HEK293 (cell line): ENCODE results near the gene KLK3.

Experiments used
- CTCF ChIA-PET: fragments of 350-600 bp; formaldehyde crosslinking; extraction: SDS; loops from one replicate; lab custom pipeline; 2021; ENCODE audit warnings: antibody characterized with exemption; lab: Yijun Ruan, JAX
- POLR2A ChIA-PET: fragments of 300-600 bp; formaldehyde crosslinking; extraction: SDS; loops from one replicate; lab custom pipeline; 2020; ENCODE audit warnings: antibody characterized with exemption, inconsistent platforms; lab: Yijun Ruan, JAX
- H3K27ac ChIP-seq: fragments of 200-500 bp; sonication (Bioruptor generic); 2 replicates; pipeline ENCODE4 v1.5.1; 2014; ENCODE audit warnings: low read depth, low read length, control low read depth, inconsistent platforms; ENCODE audit errors: extremely low read depth
- H3K36me3 ChIP-seq, 2 experiments: fragments of 200-500 bp in 1 of 2; sonication (Bioruptor generic) in 1 of 2; 1 replicate in 1 of 2; 2 replicates in 1 of 2; pipeline ENCODE4 v1.5.1; 2014 to 2017; ENCODE audit warnings: inconsistent platforms in 2 of 2, low read length in 2 of 2; ENCODE audit not compliant: control insufficient read depth in 2 of 2, insufficient read depth in 1 of 2
- H3K4me1 ChIP-seq: fragments of 200-500 bp; sonication (Bioruptor generic); 2 replicates; pipeline ENCODE4 v1.5.1; 2014; ENCODE audit warnings: mild to moderate bottlenecking, low read length, inconsistent platforms; ENCODE audit not compliant: control insufficient read depth, insufficient read depth
- H3K4me3 ChIP-seq: 2 replicates; pipeline ENCODE4 v1.5.1; 2011; ENCODE audit warnings: low read depth, mild to moderate bottlenecking, control low read depth, low read length, moderate library complexity
- H3K9me3 ChIP-seq: fragments of 200-500 bp; sonication (Bioruptor generic); 2 replicates; pipeline ENCODE4 v1.5.1; 2014; ENCODE audit warnings: low read depth, low read length, inconsistent platforms; ENCODE audit not compliant: control insufficient read depth, insufficient read depth
- BCL11B ChIP-seq: fragments of 450-650 bp; formaldehyde crosslinking; IDR thresholded peaks from 2 replicates; pipeline ENCODE4 v1.5.1; 2016; ENCODE audit warnings: low read depth, missing biosample characterization, missing genetic modification characterization
- INSM2 ChIP-seq: fragments of 450-650 bp; formaldehyde crosslinking; IDR thresholded peaks from 2 replicates; pipeline ENCODE4 v1.5.1; 2016; ENCODE audit warnings: missing biosample characterization, missing genetic modification characterization
- KLF7 ChIP-seq: fragments of 450-650 bp; formaldehyde crosslinking; IDR thresholded peaks from 2 replicates; pipeline ENCODE4 v1.5.1; 2016; ENCODE audit warnings: missing biosample characterization, missing genetic modification characterization, borderline replicate concordance
- KLF8 ChIP-seq: fragments of 450-650 bp; formaldehyde crosslinking; IDR thresholded peaks from 2 replicates; pipeline ENCODE4 v1.5.1; 2016; ENCODE audit warnings: missing biosample characterization, missing genetic modification characterization
- SCRT1 ChIP-seq: fragments of 450-650 bp; formaldehyde crosslinking; IDR thresholded peaks from 2 replicates; pipeline ENCODE4 v1.5.1; 2016; ENCODE audit warnings: missing biosample characterization, missing genetic modification characterization, borderline replicate concordance
- SCRT2 ChIP-seq: fragments of 450-650 bp; formaldehyde crosslinking; IDR thresholded peaks from 2 replicates; pipeline ENCODE4 v1.5.1; 2016; ENCODE audit warnings: missing biosample characterization, missing genetic modification characterization
- SETDB1 ChIP-seq: IDR thresholded peaks from one replicate; pipeline ENCODE4 v1.6.1; 2017; ENCODE audit warnings: mild to moderate bottlenecking, low read length, moderate library complexity, mixed read lengths; ENCODE audit not compliant: insufficient read length
- YY2 ChIP-seq: fragments of 450-650 bp; formaldehyde crosslinking; IDR thresholded peaks from 2 replicates; pipeline ENCODE4 v1.5.1; 2016; ENCODE audit warnings: missing biosample characterization, missing genetic modification characterization
- ZFP69B ChIP-seq: fragments of 450-650 bp; formaldehyde crosslinking; IDR thresholded peaks from 2 replicates; pipeline ENCODE4 v1.5.1; 2016; ENCODE audit warnings: missing biosample characterization, missing genetic modification characterization
- ZNF114 ChIP-seq: fragments of 450-650 bp; formaldehyde crosslinking; IDR thresholded peaks from 2 replicates; pipeline ENCODE4 v1.5.0; 2017; ENCODE audit warnings: missing biosample characterization, missing genetic modification characterization
- ZNF121 ChIP-seq: fragments of 450-650 bp; formaldehyde crosslinking; IDR thresholded peaks from 2 replicates; pipeline ENCODE4 v1.5.1; 2016; ENCODE audit warnings: missing biosample characterization, missing genetic modification characterization
- ZNF132 ChIP-seq: fragments of 450-650 bp; formaldehyde crosslinking; IDR thresholded peaks from 2 replicates; pipeline ENCODE4 v1.5.1; 2017; ENCODE audit warnings: missing biosample characterization, missing genetic modification characterization, borderline replicate concordance
- ZNF148 ChIP-seq: fragments of 450-650 bp; formaldehyde crosslinking; IDR thresholded peaks from 2 replicates; pipeline ENCODE4 v1.5.0; 2017; ENCODE audit warnings: missing biosample characterization, missing genetic modification characterization, borderline replicate concordance
- ZNF184 ChIP-seq: fragments of 450-650 bp; IDR thresholded peaks from 2 replicates; pipeline ENCODE4 v1.5.1; 2018; ENCODE audit warnings: missing biosample characterization, mild to moderate bottlenecking, missing genetic modification characterization
- ZNF626 ChIP-seq: fragments of 450-650 bp; sonication (Bioruptor Pico); formaldehyde crosslinking; IDR thresholded peaks from 2 replicates; pipeline ENCODE4 v1.5.1; 2018; ENCODE audit warnings: missing biosample characterization, missing genetic modification characterization, inconsistent platforms
- TF ChIP-seq, protein P1 (sequence below): fragments of 450-650 bp; formaldehyde crosslinking; IDR thresholded peaks from 2 replicates; pipeline ENCODE4 v1.5.1; 2017; ENCODE audit warnings: missing biosample characterization, missing genetic modification characterization
- TF ChIP-seq, protein P2 (sequence below): fragments of 450-650 bp; formaldehyde crosslinking; IDR thresholded peaks from 2 replicates; pipeline ENCODE4 v1.5.1; 2016; ENCODE audit warnings: missing biosample characterization, missing genetic modification characterization

The KLK3 gene

GRCh38 chr19:50842130-50842529, 12.6 kb upstream of the KLK3 start:
- POLR2A ChIA-PET, result no interaction called here

DNA sequence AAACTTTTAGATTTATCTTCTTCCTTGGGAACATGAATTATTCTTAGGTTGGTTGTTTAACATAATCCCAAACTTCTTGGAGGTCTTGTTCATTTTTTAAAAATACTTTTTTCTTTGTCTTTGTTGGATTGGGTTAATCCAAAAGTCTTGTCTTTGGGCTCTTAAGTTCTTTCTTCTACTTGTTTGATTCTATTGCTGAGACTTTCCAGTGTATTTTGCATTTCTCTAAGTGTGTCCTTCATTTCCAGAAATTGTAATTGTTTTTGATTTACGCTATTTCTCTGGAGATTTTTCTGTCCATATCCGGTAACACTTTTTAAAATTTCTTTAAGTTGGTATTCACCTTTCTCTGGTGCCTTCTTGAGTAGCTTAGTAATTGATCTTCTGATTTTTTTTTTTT, 11.5 kb upstream of the KLK3 start:
- ChIA-PET POLR2A (interaction anchor here (3.2 kb wide), 1 partner anchor 39 kb away, joined by 19 read pairs; no protein-coding TSS in a partner anchor), CTCF (interaction anchor here (0.7 to 1.0 kb wide), 4 partner anchors 11 to 433 kb away, joined by 3 to 5 read pairs (median 4); partner anchors contain the start of gene KLK3)
- Histone ChIP-seq H3K4me1 (peaks cover 15% of the 10 kb centered on the region), H3K36me3 (no peaks in the 10 kb centered on the region), H3K4me3 (no peak overlapping the region), H3K27ac (no peak overlapping the region), H3K9me3 (no peaks in the 10 kb centered on the region)
- TF ChIP-seq ZFP69B (no peak), SCRT1 (tag by site-specific recombination) (peak; percentile 26; the same call in 1 of the 2 replicates), SCRT2 (tag by site-specific recombination) (peak; percentile 67), ZNF114 (0 out of 2 replicates have a peak, but pooled peaks have one; percentile 43), KLF7 (no peak), SETDB1 (peak; percentile 47), YY2 (no peak)

More at GRCh38 chr19:50842130-50842529, 12.6 kb upstream of the KLK3 start:
- H3K27ac ChIP-seq, result no peak overlapping the region
- TF ChIP-seq ZNF184 (tag by site-specific recombination), result no peak
- TF ChIP-seq, protein P1, sequence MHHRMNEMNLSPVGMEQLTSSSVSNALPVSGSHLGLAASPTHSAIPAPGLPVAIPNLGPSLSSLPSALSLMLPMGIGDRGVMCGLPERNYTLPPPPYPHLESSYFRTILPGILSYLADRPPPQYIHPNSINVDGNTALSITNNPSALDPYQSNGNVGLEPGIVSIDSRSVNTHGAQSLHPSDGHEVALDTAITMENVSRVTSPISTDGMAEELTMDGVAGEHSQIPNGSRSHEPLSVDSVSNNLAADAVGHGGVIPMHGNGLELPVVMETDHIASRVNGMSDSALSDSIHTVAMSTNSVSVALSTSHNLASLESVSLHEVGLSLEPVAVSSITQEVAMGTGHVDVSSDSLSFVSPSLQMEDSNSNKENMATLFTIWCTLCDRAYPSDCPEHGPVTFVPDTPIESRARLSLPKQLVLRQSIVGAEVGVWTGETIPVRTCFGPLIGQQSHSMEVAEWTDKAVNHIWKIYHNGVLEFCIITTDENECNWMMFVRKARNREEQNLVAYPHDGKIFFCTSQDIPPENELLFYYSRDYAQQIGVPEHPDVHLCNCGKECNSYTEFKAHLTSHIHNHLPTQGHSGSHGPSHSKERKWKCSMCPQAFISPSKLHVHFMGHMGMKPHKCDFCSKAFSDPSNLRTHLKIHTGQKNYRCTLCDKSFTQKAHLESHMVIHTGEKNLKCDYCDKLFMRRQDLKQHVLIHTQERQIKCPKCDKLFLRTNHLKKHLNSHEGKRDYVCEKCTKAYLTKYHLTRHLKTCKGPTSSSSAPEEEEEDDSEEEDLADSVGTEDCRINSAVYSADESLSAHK (tag by site-specific recombination), result no peak
- TF ChIP-seq ZNF132 (tag by site-specific recombination), result no peak
- TF ChIP-seq KLF8 (tag by site-specific recombination), result no peak
- TF ChIP-seq, protein P2, sequence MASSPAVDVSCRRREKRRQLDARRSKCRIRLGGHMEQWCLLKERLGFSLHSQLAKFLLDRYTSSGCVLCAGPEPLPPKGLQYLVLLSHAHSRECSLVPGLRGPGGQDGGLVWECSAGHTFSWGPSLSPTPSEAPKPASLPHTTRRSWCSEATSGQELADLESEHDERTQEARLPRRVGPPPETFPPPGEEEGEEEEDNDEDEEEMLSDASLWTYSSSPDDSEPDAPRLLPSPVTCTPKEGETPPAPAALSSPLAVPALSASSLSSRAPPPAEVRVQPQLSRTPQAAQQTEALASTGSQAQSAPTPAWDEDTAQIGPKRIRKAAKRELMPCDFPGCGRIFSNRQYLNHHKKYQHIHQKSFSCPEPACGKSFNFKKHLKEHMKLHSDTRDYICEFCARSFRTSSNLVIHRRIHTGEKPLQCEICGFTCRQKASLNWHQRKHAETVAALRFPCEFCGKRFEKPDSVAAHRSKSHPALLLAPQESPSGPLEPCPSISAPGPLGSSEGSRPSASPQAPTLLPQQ, result no peak
- no peak for TF ChIP-seq INSM2 (tag by site-specific recombination)
- no peak for TF ChIP-seq ZNF121 (tag by site-specific recombination)
- TF ChIP-seq ZNF148 (tag by site-specific recombination), result no peak
- no peak for TF ChIP-seq BCL11B
- no peak for TF ChIP-seq ZNF626 (tag by site-specific recombination)
- TF ChIP-seq, all 188 proteins: peak for 0
- Histone ChIP-seq H3K9me3 (no peaks in the 10 kb centered on the region), H3K4me1 (peaks cover 15% of the 10 kb centered on the region), H3K4me3 (no peak overlapping the region), H3K36me3 (no peaks in the 10 kb centered on the region)
- CTCF ChIA-PET, result no interaction called here
